Upper lobe of left lung (tissue), 6 donors: ENCODE data around the gene C3orf20. TPM values are rescaled to one million over a fixed set of nuclear protein-coding genes. Genes with fewer than 3 reads are reported as not detected.
A peak's percentile ranks its signal among the peaks of the same experiment; 100 is the strongest.
"Not testable (repeated sequence)": the region's sequence is repeated elsewhere in the genome, so short reads cannot be mapped to it uniquely, and the experiment has no call there.

Experiments used
- ATAC-seq, 2 donors: fragments of 200-7000 bp; cut with Tn5 transposase; one replicate each; pipeline ENCODE4 v1.9.1; 2022; ENCODE audit warnings: mild to moderate bottlenecking in 2 of 2, moderate library complexity in 2 of 2; ENCODE audit not compliant: low FRiP score in 2 of 2
- DNase-seq, 2 donors: peaks; one replicate each; pipeline ENCODE4 v3.0.0-alpha.2; 2019 to 2020
- H3K27ac ChIP-seq, 4 donors: fragments of 200-600 bp; sonication (generic); one replicate each; pipeline ENCODE4 v1.5.1; 2016 to 2019
- H3K27me3 ChIP-seq, 4 donors: fragments of 200-600 bp; sonication (generic); one replicate each; pipeline ENCODE4 v1.5.1; 2017 to 2019
- H3K36me3 ChIP-seq, 4 donors: fragments of 200-600 bp; sonication (generic); one replicate each; pipeline ENCODE4 v1.5.1; 2016 to 2019
- H3K4me1 ChIP-seq, 4 donors: fragments of 200-600 bp; sonication (generic); one replicate each; pipeline ENCODE4 v1.5.1; 2018 to 2019
- H3K4me3 ChIP-seq, 4 donors: fragments of 200-600 bp; sonication (generic); one replicate each; pipeline ENCODE4 v1.5.1; 2017 to 2019; ENCODE audit warnings: mild to moderate bottlenecking in 2 of 4, moderate library complexity in 1 of 4
- H3K9me3 ChIP-seq, 4 donors: fragments of 200-600 bp; sonication (generic); one replicate each; pipeline ENCODE4 v1.5.1; 2018 to 2019
- CTCF ChIP-seq, 6 experiments: fragments of 450-650 bp in 4 of 6; fragments of 200-600 bp in 2 of 6; sonication (generic) in 2 of 6; IDR thresholded peaks; one replicate each; pipeline ENCODE4 v1.5.1; 2016 to 2019; ENCODE audit warnings: antibody characterized with exemption in 6 of 6
- EP300 ChIP-seq, 4 donors: sonication (generic); formaldehyde crosslinking; IDR thresholded peaks; one replicate each; pipeline ENCODE4 v1.5.1; 2017; ENCODE audit warnings: antibody characterized with exemption in 4 of 4, control low read depth in 2 of 4
- POLR2A ChIP-seq, 4 donors: fragments of 450-650 bp; IDR thresholded peaks; one replicate each; pipeline ENCODE4 v1.5.1; 2016 to 2017; ENCODE audit warnings: antibody characterized with exemption in 4 of 4, mild to moderate bottlenecking in 2 of 4
- POLR2AphosphoS5 ChIP-seq, 2 donors: sonication (generic); formaldehyde crosslinking; IDR thresholded peaks; one replicate each; pipeline ENCODE4 v1.5.1; 2017; ENCODE audit warnings: antibody characterized with exemption in 2 of 2
- whole genome bisulfite sequencing, 2 donors: methylation state at CpG; one replicate each; pipeline ENCODE4 v1.1.5; 2017 to 2018; 5-methylcytosine and 5-hydroxymethylcytosine counted together
- total RNA-seq, 6 donors: library from RNA; depleted of rRNA in 4 of 6; stranded (reverse); fragments of >200 nt in 4 of 6; gene quantifications; one replicate each; pipeline versions ENCODE4 v1.1.0 to v1.2.1, GENCODE V29; 2016 to 2021
- donor health status: DM: no; HTN: no; CAD: no; lungs with moderate emphysema.
- donor health status: DM: no; HTN: yes; CAD: no; lungs with severe emphysema.

Gene C3orf20
- total RNA-seq, 6 donors from 2014 or later: 0.09 to 0.11 (median 0.10) TPM; not detected in 3

- ATAC-seq (no peak), DNase-seq (no peak)
- TF ChIP-seq POLR2A (IDR thresholded peaks at IDR 0.05) (no peak), CTCF (IDR thresholded peaks at IDR 0.05) (no peak), EP300 (IDR thresholded peaks at IDR 0.05) (no peak), POLR2AphosphoS5 (IDR thresholded peaks at IDR 0.05) (no peak)
- Histone ChIP-seq H3K36me3 (peaks cover 2 to 10% (median 8%) of the 10 kb centered on the region in 4 donors), H3K4me3 (no peak overlapping the region), H3K9me3 (no peaks in the 10 kb centered on the region), H3K27me3 (no peaks in the 10 kb centered on the region), H3K27ac (no peak overlapping the region), H3K4me1 (peaks cover 16 to 41% (median 23%) of the 10 kb centered on the region in 4 donors)
- 92 to 94% methylated on average over 4 of the region's 4 CpGs for WGBS, 2 donors
Measured at GRCh38 chr3:14650193-14650592, 24.7 kb upstream of the C3orf20 start.

DNA sequence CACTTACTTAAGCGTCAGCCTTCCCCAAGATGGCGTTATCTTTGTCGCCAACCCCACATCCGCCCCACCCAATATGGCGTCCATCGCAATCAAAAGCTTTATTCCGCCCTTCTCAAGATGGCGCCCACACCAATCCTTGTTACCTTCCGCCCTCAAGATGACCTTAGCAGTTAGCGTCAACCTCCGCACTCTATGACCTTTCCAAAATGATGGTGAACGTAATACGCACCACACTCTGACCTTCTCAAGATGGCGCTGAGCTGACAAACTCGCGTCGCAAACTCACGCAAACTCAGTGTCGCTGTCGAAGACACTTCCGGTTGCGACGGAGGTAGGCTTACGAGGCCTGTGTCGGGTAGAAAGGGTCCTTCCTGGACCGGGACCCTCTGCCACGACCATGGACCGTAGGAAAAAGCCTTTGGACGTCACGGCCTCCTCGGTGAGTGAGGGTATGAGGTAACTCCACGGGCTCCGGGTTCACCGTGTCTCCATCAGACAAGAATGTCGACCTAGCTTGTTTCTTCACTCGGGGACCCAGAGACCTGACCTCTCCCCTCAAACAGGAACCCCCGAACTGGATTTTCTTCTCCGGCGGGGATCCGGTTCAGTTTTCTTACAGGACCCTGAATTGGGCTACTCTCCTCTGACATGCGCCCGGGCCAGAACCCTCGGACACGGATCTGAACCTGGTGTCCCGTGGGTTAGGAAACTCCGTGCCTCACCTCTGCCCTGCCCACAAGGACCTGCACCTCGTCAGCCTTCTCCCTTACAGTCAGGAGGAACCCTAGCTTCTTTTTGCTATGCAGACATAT lies 23.3 kb upstream of the C3orf20 start, which contains the start of gene CCDC174:
Gene CCDC174 (plus strand): TSS at position 323 of the 812 bp plus-strand sequence. CDS start 75 bp downstream, at position 398.
- TF ChIP-seq CTCF (IDR thresholded peaks at IDR 0.05) (peak in 3 of 6 experiments; percentile 11 to 19 (median 14)), POLR2A (IDR thresholded peaks at IDR 0.05) (peak in 3 of 4 donors; percentile 71 to 91 (median 81)), POLR2AphosphoS5 (IDR thresholded peaks at IDR 0.05) (peak in 1 of 2 donors; percentile 100), EP300 (IDR thresholded peaks at IDR 0.05) (peak in 1 of 4 donors; percentile 98)
- 0 to 1% methylated on average over 27 to 47 of the region's 47 CpGs for WGBS, 2 donors
- peak within 1 kb of the TSS; percentile 89 to 93 (median 93) for H3K27ac ChIP-seq

DNA sequence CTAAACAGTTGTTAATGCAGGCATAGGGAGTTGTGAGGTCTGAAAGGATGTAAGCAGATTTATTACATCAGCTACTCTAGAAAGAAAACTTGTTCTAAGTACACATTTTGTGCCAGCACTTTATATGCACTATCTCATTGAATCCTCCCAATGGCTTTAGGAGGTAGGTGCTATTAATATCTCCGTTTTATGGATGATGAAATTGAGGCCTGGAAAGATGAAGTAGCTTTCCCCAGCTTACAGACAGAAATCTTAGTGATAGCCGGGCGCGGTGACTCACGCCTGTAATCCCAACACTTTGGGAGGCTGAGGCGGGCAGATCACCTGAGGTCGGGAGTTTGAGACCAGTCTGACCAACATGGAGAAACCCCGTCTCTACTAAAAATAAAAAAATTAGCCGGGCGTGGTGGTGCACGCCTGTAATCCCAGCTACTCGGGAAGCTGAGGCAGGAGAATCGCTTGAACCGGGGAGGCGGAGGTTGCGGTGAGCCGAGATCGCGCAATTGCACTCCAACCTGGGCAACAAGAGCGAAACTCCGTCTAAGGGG lies 22.5 kb upstream of the C3orf20 start:
- Histone ChIP-seq H3K4me1 (peaks cover 16 to 41% (median 23%) of the 10 kb centered on the region in 4 donors), H3K4me3 (peak overlapping the region; percentile 70 to 78 (median 74)), H3K27ac (peak overlapping the region; percentile 89 to 93 (median 93)), H3K36me3 (peaks cover 22 to 30% (median 27%) of the 10 kb centered on the region in 4 donors)
- not testable (repeated sequence) for H3K9me3 ChIP-seq, ATAC-seq, H3K27me3 ChIP-seq
- DNase-seq: peak in 1 of 2 donors; percentile 39
- 85 to 87% methylated on average over 21 of the region's 21 CpGs for WGBS, 2 donors

More for the DNA sequence above, 23.3 kb upstream of the C3orf20 start, which contains the start of gene CCDC174:
- H3K4me1 ChIP-seq: peaks cover 16 to 41% (median 23%) of the 10 kb centered on the region in 4 donors
- ATAC-seq: peak; percentile 99 to 100
- no peaks in the 10 kb centered on the region for H3K9me3 ChIP-seq
- H3K27me3 ChIP-seq: no peaks in the 10 kb centered on the region
- H3K36me3 ChIP-seq: peaks cover 16 to 22% (median 19%) of the 10 kb centered on the region in 4 donors
- peak in 1 of 2 donors; percentile 95 for DNase-seq
- H3K4me3 ChIP-seq: peak within 1 kb of the TSS; percentile 70 to 78 (median 74)

DNA sequence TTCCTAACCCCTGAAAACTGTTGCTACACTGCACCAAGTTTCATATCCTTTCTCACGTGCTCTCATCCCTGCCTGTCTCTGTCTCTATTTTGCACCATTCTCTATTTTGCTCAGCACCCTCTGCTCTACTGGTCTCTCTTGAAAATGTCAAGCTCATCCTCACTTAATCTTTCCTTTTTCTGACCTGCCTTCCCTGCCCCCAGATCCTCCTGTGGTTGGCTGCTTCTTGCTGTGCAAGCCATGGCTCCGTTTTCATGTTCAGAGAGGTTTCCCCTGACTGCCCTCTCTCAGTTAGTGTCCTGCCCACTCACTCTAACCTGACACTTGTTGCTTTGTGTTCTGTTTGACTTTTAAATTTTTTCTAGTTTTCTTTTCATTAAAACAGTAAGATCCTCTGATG lies 17.4 kb upstream of the C3orf20 start:
- Histone ChIP-seq H3K36me3 (peaks cover 59 to 82% (median 78%) of the 10 kb centered on the region in 4 donors), H3K27me3 (no peaks in the 10 kb centered on the region), H3K9me3 (no peaks in the 10 kb centered on the region), H3K4me1 (peaks cover 12 to 26% (median 13%) of the 10 kb centered on the region in 4 donors), H3K27ac (no peak overlapping the region), H3K4me3 (no peak overlapping the region)
- TF ChIP-seq POLR2A (IDR thresholded peaks at IDR 0.05) (no peak), CTCF (IDR thresholded peaks at IDR 0.05) (no peak)
- DNase-seq (no peak), ATAC-seq (no peak)
- 87 to 92% methylated on average over 2 of the region's 2 CpGs for WGBS, 2 donors

GRCh38 chr3:14658978-14659377 lies 16.0 kb upstream of the C3orf20 start:
- DNase-seq: no peak
- no peak overlapping the region for H3K27ac ChIP-seq
- peaks cover 0 to 12% (median 0%) of the 10 kb centered on the region in 4 donors for H3K4me1 ChIP-seq
- ATAC-seq: no peak
- peaks cover 70 to 95% (median 91%) of the 10 kb centered on the region in 4 donors for H3K36me3 ChIP-seq
- WGBS, 2 donors: 91 to 95% methylated on average over 2 of the region's 2 CpGs
- H3K4me3 ChIP-seq: no peak overlapping the region
- no peaks in the 10 kb centered on the region for H3K27me3 ChIP-seq
- TF ChIP-seq CTCF (IDR thresholded peaks at IDR 0.05) (no peak), EP300 (IDR thresholded peaks at IDR 0.05) (no peak)
- no peaks in the 10 kb centered on the region for H3K9me3 ChIP-seq
